Neural cell (in vitro differentiated cells): Measurements from ENCODE around the gene CSF2. TPM values are rescaled to one million over a fixed set of nuclear protein-coding genes. Genes with fewer than 3 reads are reported as not detected.

ENCODE experiments used
- H2AFZ ChIP-seq: fragments of 200-600, 300-800 bp; sonication (generic), shearing (Covaris generic); 2 replicates; pipeline ENCODE4 v1.6.0; 2014; ENCODE audit warnings: low read depth, mild to moderate bottlenecking, antibody characterized with exemption, low read length, moderate library complexity
- H3F3A ChIP-seq: fragments of 200-600 bp; shearing (Covaris generic); 2 replicates; pipeline ENCODE4 v1.6.1; 2016; ENCODE audit warnings: mild to moderate bottlenecking, moderate library complexity, mixed read lengths, antibody characterized with exemption, low read length; ENCODE audit not compliant: insufficient read depth, poor library complexity, severe bottlenecking
- H3K27ac ChIP-seq: fragments of 200-600, 300-800 bp; sonication (generic), shearing (Covaris generic); 2 replicates; pipeline ENCODE4 v1.5.1; 2014; ENCODE audit warnings: mild to moderate bottlenecking, low read length, moderate library complexity
- H3K27me3 ChIP-seq: fragments of 300-800, 200-600 bp; sonication (generic), shearing (Covaris generic); 2 replicates; pipeline ENCODE4 v1.6.0; 2014; ENCODE audit warnings: mild to moderate bottlenecking, low read depth, low read length, moderate library complexity; ENCODE audit not compliant: insufficient read depth
- H3K36me3 ChIP-seq: fragments of 300-800, 200-600 bp; sonication (generic), shearing (Covaris generic); 2 replicates; pipeline ENCODE4 v1.5.1; 2014; ENCODE audit warnings: mild to moderate bottlenecking, antibody characterized with exemption, low read length, moderate library complexity; ENCODE audit not compliant: insufficient read depth
- H3K4me2 ChIP-seq: fragments of 300-800, 200-600 bp; sonication (generic), shearing (Covaris generic); 2 replicates; pipeline ENCODE4 v1.6.0; 2014; ENCODE audit warnings: mild to moderate bottlenecking, low read length
- H3K4me3 ChIP-seq: fragments of 300-800, 200-600 bp; sonication (generic), shearing (Covaris generic); 2 replicates; pipeline ENCODE4 v1.5.1; 2014; ENCODE audit warnings: mild to moderate bottlenecking, low read length, moderate library complexity
- H3K79me2 ChIP-seq: fragments of 200-600 bp; shearing (Covaris generic); replicated peaks from 2 replicates; pipeline ENCODE4 v1.6.0; 2014; ENCODE audit warnings: mild to moderate bottlenecking, low read length, moderate library complexity; ENCODE audit not compliant: insufficient read depth
- H3K9ac ChIP-seq: fragments of 300-800, 200-600 bp; sonication (generic), shearing (Covaris generic); 2 replicates; pipeline ENCODE4 v1.6.1; 2016; ENCODE audit warnings: mild to moderate bottlenecking, low read length, mixed read lengths
- H3K9me2 ChIP-seq: fragments of 200-600 bp; shearing (Covaris generic); 2 replicates; pipeline ENCODE4 v1.6.1; 2016; ENCODE audit warnings: mild to moderate bottlenecking, low read length, mixed read lengths; ENCODE audit not compliant: insufficient read depth
- H3K9me3 ChIP-seq: fragments of 200-600, 300-800 bp; sonication (generic), shearing (Covaris generic); 2 replicates; pipeline ENCODE4 v1.6.1; 2016; ENCODE audit warnings: mild to moderate bottlenecking, mixed run types, low read length, moderate library complexity, mixed read lengths
- H4K20me1 ChIP-seq: fragments of 200-600 bp; shearing (Covaris generic); 2 replicates; pipeline ENCODE4 v1.6.1; 2016; ENCODE audit warnings: mild to moderate bottlenecking, mixed run types; ENCODE audit not compliant: insufficient read depth
- EP300 ChIP-seq: fragments of 450-650 bp; conservative IDR thresholded peaks from 2 replicates; pipeline ENCODE4 v1.6.1; 2014; ENCODE audit warnings: antibody characterized with exemption, mild to moderate bottlenecking, moderate library complexity; ENCODE audit not compliant: poor library complexity, severe bottlenecking
- EZH2 ChIP-seq: fragments of 200-600, 300-800 bp; shearing (Covaris generic), sonication (generic); IDR thresholded peaks from 2 replicates; pipeline ENCODE4 v1.6.1; 2014; ENCODE audit warnings: antibody characterized with exemption, low read length, borderline replicate concordance, mild to moderate bottlenecking; ENCODE audit not compliant: insufficient read depth, poor library complexity, severe bottlenecking
- MXI1 ChIP-seq: fragments of 450-650 bp; conservative IDR thresholded peaks from 2 replicates; pipeline ENCODE4 v1.6.1; 2014; ENCODE audit warnings: antibody characterized with exemption, mild to moderate bottlenecking; ENCODE audit not compliant: poor library complexity, severe bottlenecking
- POLR2AphosphoS5 ChIP-seq: IDR thresholded peaks from 2 replicates; pipeline ENCODE4 v1.6.1; 2012
- RAD21 ChIP-seq: fragments of 450-650 bp; conservative IDR thresholded peaks from 2 replicates; pipeline ENCODE4 v1.6.1; 2014; ENCODE audit warnings: antibody characterized with exemption, mild to moderate bottlenecking, moderate library complexity
- REST ChIP-seq: IDR thresholded peaks from 2 replicates; pipeline ENCODE4 v1.6.1; 2012; ENCODE audit warnings: borderline replicate concordance
- SMC3 ChIP-seq: fragments of 450-650 bp; conservative IDR thresholded peaks from 2 replicates; pipeline ENCODE4 v1.6.1; 2014; ENCODE audit warnings: antibody characterized with exemption, mild to moderate bottlenecking, moderate library complexity; ENCODE audit not compliant: poor library complexity
- TAF1 ChIP-seq: IDR thresholded peaks from 2 replicates; pipeline ENCODE4 v1.6.1; 2012; ENCODE audit warnings: low read depth
- polyA plus RNA-seq: library from polyadenylated mRNA; depleted of rRNA; stranded (reverse); fragments of >200 nt; gene quantifications from 2 replicates; pipeline ENCODE4 v1.2.3, GENCODE V29; 2014
- TF ChIP-seq, protein P1 (sequence below): fragments of 450-650 bp; IDR thresholded peaks from 2 replicates; pipeline ENCODE4 v1.5.1; 2014; ENCODE audit warnings: antibody characterized with exemption, mild to moderate bottlenecking, moderate library complexity; ENCODE audit not compliant: poor library complexity, severe bottlenecking

CSF2 gene
- polyA plus RNA-seq, 1 donor from 2014 or later: not detected

DNA sequence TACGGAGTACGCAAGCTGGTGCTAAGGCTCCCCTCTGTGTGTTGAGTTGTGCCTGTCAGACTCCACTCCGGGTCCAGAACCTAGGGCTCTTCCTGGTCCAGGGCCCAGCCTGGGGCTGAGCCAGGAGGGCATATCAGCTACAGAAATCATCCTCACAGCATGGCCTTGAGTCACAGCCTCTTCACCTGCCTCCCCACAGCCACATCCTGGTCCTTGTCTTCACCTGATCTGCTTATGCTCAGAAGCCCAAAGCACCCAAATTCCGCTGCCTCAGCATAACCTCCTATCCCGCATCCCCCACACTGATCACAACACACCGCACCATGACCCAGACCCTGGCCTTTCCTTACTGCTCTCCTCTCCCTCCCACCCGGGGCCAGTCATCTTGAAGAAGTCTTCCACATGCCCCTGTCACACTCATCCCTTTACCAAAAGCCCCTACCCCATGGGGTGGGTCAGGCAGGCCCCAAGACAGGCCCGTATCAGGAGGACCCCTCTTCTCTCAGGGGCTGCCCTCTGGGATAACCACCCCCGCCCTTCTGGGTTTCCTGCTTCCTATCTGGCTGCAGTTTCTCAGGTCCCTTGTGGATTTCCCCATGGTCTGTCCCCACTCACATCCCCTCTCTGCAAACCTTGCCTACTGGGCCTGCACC lies 14.4 kb upstream of the CSF2 start:
- no peak overlapping the region for H2AFZ ChIP-seq
- H3K4me2 ChIP-seq: no peak overlapping the region
- no peaks in the 10 kb centered on the region for H3K9me2 ChIP-seq
- no peaks in the 10 kb centered on the region for H3K79me2 ChIP-seq
- no peak overlapping the region for H3K9ac ChIP-seq
- H4K20me1 ChIP-seq: no peaks in the 10 kb centered on the region
- no peaks in the 10 kb centered on the region for H3K27me3 ChIP-seq
- TF ChIP-seq RAD21: no peak
- TF ChIP-seq MXI1: no peak
- TF ChIP-seq POLR2AphosphoS5: no peak
- no peak for TF ChIP-seq SMC3
- TF ChIP-seq TAF1: no peak
- TF ChIP-seq, protein P1, sequence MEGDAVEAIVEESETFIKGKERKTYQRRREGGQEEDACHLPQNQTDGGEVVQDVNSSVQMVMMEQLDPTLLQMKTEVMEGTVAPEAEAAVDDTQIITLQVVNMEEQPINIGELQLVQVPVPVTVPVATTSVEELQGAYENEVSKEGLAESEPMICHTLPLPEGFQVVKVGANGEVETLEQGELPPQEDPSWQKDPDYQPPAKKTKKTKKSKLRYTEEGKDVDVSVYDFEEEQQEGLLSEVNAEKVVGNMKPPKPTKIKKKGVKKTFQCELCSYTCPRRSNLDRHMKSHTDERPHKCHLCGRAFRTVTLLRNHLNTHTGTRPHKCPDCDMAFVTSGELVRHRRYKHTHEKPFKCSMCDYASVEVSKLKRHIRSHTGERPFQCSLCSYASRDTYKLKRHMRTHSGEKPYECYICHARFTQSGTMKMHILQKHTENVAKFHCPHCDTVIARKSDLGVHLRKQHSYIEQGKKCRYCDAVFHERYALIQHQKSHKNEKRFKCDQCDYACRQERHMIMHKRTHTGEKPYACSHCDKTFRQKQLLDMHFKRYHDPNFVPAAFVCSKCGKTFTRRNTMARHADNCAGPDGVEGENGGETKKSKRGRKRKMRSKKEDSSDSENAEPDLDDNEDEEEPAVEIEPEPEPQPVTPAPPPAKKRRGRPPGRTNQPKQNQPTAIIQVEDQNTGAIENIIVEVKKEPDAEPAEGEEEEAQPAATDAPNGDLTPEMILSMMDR: no peak
- no peak for TF ChIP-seq EZH2
- no peak for TF ChIP-seq EP300
- TF ChIP-seq REST: no peak
- H3K27ac ChIP-seq: no peak overlapping the region
- H3K4me3 ChIP-seq: no peak overlapping the region
- no peaks in the 10 kb centered on the region for H3K36me3 ChIP-seq
- H3K9me3 ChIP-seq: no peaks in the 10 kb centered on the region
- H3F3A ChIP-seq: no peaks in the 10 kb centered on the region

DNA sequence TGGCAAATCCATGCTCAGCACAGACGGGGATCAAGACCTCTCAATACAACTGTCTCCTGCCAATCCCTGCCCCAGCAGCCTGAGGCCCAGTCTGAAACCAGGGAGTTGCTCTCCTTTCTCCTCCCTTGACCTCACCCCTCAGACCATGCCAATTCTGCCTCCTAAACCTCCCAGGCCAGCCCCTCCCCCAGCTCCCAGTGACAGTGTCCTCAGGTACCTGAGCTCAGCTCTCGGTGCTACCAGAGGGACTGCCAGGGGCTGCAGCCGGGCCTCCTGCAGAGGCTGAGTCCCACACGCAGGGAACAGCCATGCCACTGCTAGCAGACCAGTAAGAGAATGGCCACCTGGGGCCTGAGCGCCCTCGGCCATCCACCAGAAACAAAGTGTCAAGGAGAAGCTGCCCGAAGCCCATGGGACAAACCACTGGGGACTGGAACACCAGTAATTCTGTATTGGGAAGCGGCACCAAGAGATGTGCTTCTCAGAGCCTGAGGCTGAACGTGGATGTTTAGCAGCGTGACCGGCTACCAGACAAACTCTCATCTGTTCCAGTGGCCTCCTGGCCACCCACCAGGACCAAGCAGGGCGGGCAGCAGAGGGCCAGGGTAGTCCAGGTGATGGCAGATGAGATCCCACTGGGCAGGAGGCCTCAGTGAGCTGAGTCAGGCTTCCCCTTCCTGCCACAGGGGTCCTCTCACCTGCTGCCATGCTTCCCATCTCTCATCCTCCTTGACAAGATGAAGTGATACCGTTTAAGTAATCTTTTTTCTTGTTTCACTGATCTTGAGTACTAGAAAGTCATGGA lies 13.7 kb upstream of the CSF2 start:
- no peaks in the 10 kb centered on the region for H3F3A ChIP-seq
- H4K20me1 ChIP-seq: no peaks in the 10 kb centered on the region
- H2AFZ ChIP-seq: no peak overlapping the region
- no peak for TF ChIP-seq EP300
- TF ChIP-seq RAD21: no peak
- TF ChIP-seq, protein P1: no peak
- TF ChIP-seq POLR2AphosphoS5: no peak
- H3K4me2 ChIP-seq: no peak overlapping the region
- H3K9me3 ChIP-seq: no peaks in the 10 kb centered on the region
- no peaks in the 10 kb centered on the region for H3K27me3 ChIP-seq
- no peak overlapping the region for H3K27ac ChIP-seq
- no peaks in the 10 kb centered on the region for H3K36me3 ChIP-seq
- H3K9me2 ChIP-seq: no peaks in the 10 kb centered on the region
- no peaks in the 10 kb centered on the region for H3K79me2 ChIP-seq
- no peak overlapping the region for H3K9ac ChIP-seq
- no peak overlapping the region for H3K4me3 ChIP-seq
